LoVo (cell line): ENCODE data around the gene RPAP2.

Source experiments
- DNase-seq: peaks from one replicate; pipeline ENCODE4 v3.0.0-alpha.2; 2016; ENCODE audit warnings: low spot score

The RPAP2 gene

GRCh38 chr1:92447033-92447681 lies 148.3 kb downstream of the RPAP2 start:
- no peak for DNase-seq

- no peak for DNase-seq
Observed at GRCh38 chr1:92447976-92448375, 149.1 kb downstream of the RPAP2 start.
